ENCODE data around the gene HSP90AA1.
"Not testable (repeated sequence)": the region's sequence is repeated elsewhere in the genome, so short reads cannot be mapped to it uniquely, and the experiment has no call there.

The HSP90AA1 gene

GRCh38 chr14:102074415-102074964, 12.4 kb downstream of the HSP90AA1 start:
- DNase-seq (ENCODE audit: extremely low read depth in 1 of 2, low read depth in 1 of 2), result no peak

GRCh38 chr14:102071283-102071998, 15.4 kb downstream of the HSP90AA1 start:
- no peak for DNase-seq (ENCODE audit: extremely low read depth in 1 of 2, low read depth in 1 of 2)

GRCh38 chr14:102066041-102066451, 20.8 kb downstream of the HSP90AA1 start:
- DNase-seq (ENCODE audit: extremely low read depth in 1 of 2, low read depth in 1 of 2), result no peak

- not testable (repeated sequence) for DNase-seq (ENCODE audit: extremely low read depth in 1 of 2, low read depth in 1 of 2)
Observed at GRCh38 chr14:102064590-102064989, 22.3 kb downstream of the HSP90AA1 start.

- no peak for DNase-seq (ENCODE audit: extremely low read depth in 1 of 2, low read depth in 1 of 2)
Observed at GRCh38 chr14:102063808-102064429, 22.9 kb downstream of the HSP90AA1 start.

GRCh38 chr14:102063109-102063807, 23.6 kb downstream of the HSP90AA1 start:
- peak; percentile 33 to 56 for DNase-seq (ENCODE audit: extremely low read depth in 1 of 2, low read depth in 1 of 2)

GRCh38 chr14:102058961-102059360, 27.9 kb downstream of the HSP90AA1 start:
- DNase-seq (ENCODE audit: extremely low read depth in 1 of 2, low read depth in 1 of 2), result no peak

- no peak for DNase-seq (ENCODE audit: extremely low read depth in 1 of 2, low read depth in 1 of 2)
Observed at GRCh38 chr14:102058146-102058545, 28.7 kb downstream of the HSP90AA1 start.

GRCh38 chr14:102057480-102058114, 29.2 kb downstream of the HSP90AA1 start:
- no peak for DNase-seq (ENCODE audit: extremely low read depth in 1 of 2, low read depth in 1 of 2)

GRCh38 chr14:102056694-102057442, 30.0 kb downstream of the HSP90AA1 start:
- DNase-seq (ENCODE audit: extremely low read depth in 1 of 2, low read depth in 1 of 2), result no peak

GRCh38 chr14:102055181-102055901, 31.5 kb downstream of the HSP90AA1 start:
- no peak for DNase-seq (ENCODE audit: extremely low read depth in 1 of 2, low read depth in 1 of 2)

GRCh38 chr14:102052522-102052921, 34.3 kb downstream of the HSP90AA1 start:
- DNase-seq (ENCODE audit: extremely low read depth in 1 of 2, low read depth in 1 of 2), result no peak

GRCh38 chr14:102050625-102051024, 36.2 kb downstream of the HSP90AA1 start:
- DNase-seq (ENCODE audit: extremely low read depth in 1 of 2, low read depth in 1 of 2), result no peak

- DNase-seq (ENCODE audit: extremely low read depth in 1 of 2, low read depth in 1 of 2), result no peak
Observed at GRCh38 chr14:102050026-102050405, 36.8 kb downstream of the HSP90AA1 start.

- no peak for DNase-seq (ENCODE audit: extremely low read depth in 1 of 2, low read depth in 1 of 2)
Observed at GRCh38 chr14:102049258-102050025, 37.4 kb downstream of the HSP90AA1 start.

GRCh38 chr14:102047808-102048540, 38.9 kb downstream of the HSP90AA1 start:
- DNase-seq (ENCODE audit: extremely low read depth in 1 of 2, low read depth in 1 of 2), result no peak

- no peak for DNase-seq (ENCODE audit: extremely low read depth in 1 of 2, low read depth in 1 of 2)
Observed at GRCh38 chr14:102046337-102047278, 40.2 kb downstream of the HSP90AA1 start.

All from activated CD8-positive, alpha-beta memory T cell treated with anti-CD3 and anti-CD28 coated beads for 1 hour (primary cell).